Keratinocyte (primary cell): Measurements from ENCODE around the gene SCYGR4. TPM values are rescaled to one million over a fixed set of nuclear protein-coding genes. Genes with fewer than 3 reads are reported as not detected.
"Not testable (repeated sequence)": the region's sequence is repeated elsewhere in the genome, so short reads cannot be mapped to it uniquely, and the experiment has no call there.

Experiments
- DNase-seq: peaks from one replicate; pipeline ENCODE4 v3.0.0-alpha.2; 2011; ENCODE audit warnings: low read depth, missing footprints, low spot score
- FAIRE-seq: peaks from 2 replicates; lab custom pipeline; 2011; peaks lifted over from hg19 to GRCh38; lab: Jason Lieb, UNC
- H2AFZ ChIP-seq: 2 replicates; pipeline ENCODE4 v1.6.0; 2012; ENCODE audit warnings: low read length, control low read depth, inconsistent platforms; ENCODE audit not compliant: control insufficient read depth
- H3K27ac ChIP-seq: 2 replicates; pipeline ENCODE4 v1.5.1; 2011; ENCODE audit warnings: low read length; ENCODE audit not compliant: control insufficient read depth, insufficient read depth
- H3K27me3 ChIP-seq: 3 replicates; pipeline ENCODE4 v1.6.0; 2011; ENCODE audit warnings: low read length; ENCODE audit not compliant: control insufficient read depth, insufficient read depth; ENCODE audit errors: extremely low read depth
- H3K36me3 ChIP-seq, 2 experiments: 2 replicates in 1 of 2; 3 replicates in 1 of 2; pipeline ENCODE4 v1.5.1; 2011; ENCODE audit warnings: low read length in 2 of 2, mild to moderate bottlenecking in 1 of 2; ENCODE audit not compliant: control insufficient read depth in 2 of 2, insufficient read depth in 2 of 2; ENCODE audit errors: extremely low read depth in 1 of 2
- H3K4me1 ChIP-seq: 3 replicates; pipeline ENCODE4 v1.5.1; 2011; ENCODE audit warnings: low read length; ENCODE audit not compliant: control insufficient read depth, insufficient read depth; ENCODE audit errors: extremely low read depth
- H3K4me2 ChIP-seq: 3 replicates; pipeline ENCODE4 v1.6.0; 2011; ENCODE audit warnings: low read depth, low read length; ENCODE audit not compliant: control insufficient read depth, insufficient read depth; ENCODE audit errors: extremely low read depth
- H3K4me3 ChIP-seq, 3 experiments: fragments of 200-600 bp in 1 of 3; sonication (generic) in 1 of 3; 2 replicates in 2 of 3; 3 replicates in 1 of 3; pipeline ENCODE4 v1.5.1; 2011 to 2016; ENCODE audit warnings: low read length in 3 of 3, mild to moderate bottlenecking in 3 of 3, control low read depth in 2 of 3, inconsistent platforms in 1 of 3, low read depth in 1 of 3, mixed read lengths in 1 of 3, mixed run types in 1 of 3, moderate library complexity in 1 of 3; ENCODE audit not compliant: control insufficient read depth in 2 of 3, insufficient read depth in 2 of 3; ENCODE audit errors: extremely low read depth in 1 of 3
- H3K79me2 ChIP-seq: 2 replicates; pipeline ENCODE4 v1.6.0; 2012; ENCODE audit warnings: low read length; ENCODE audit not compliant: control insufficient read depth, insufficient read depth
- H3K9ac ChIP-seq: 3 replicates; pipeline ENCODE4 v1.6.0; 2011; ENCODE audit warnings: low read length; ENCODE audit not compliant: control insufficient read depth, insufficient read depth; ENCODE audit errors: extremely low read depth
- H3K9me1 ChIP-seq: 3 replicates; pipeline ENCODE4 v1.6.0; 2011; ENCODE audit warnings: low read length; ENCODE audit not compliant: control insufficient read depth, insufficient read depth; ENCODE audit errors: extremely low read depth
- H3K9me3 ChIP-seq: 2 replicates; pipeline ENCODE4 v1.5.1; 2012; ENCODE audit warnings: low read depth, low read length; ENCODE audit not compliant: control insufficient read depth
- H4K20me1 ChIP-seq: 3 replicates; pipeline ENCODE4 v1.6.0; 2011; ENCODE audit warnings: low read length; ENCODE audit not compliant: control insufficient read depth, insufficient read depth; ENCODE audit errors: extremely low read depth
- CTCF ChIP-seq, 3 experiments: IDR thresholded peaks in 1 of 3; conservative IDR thresholded peaks in 1 of 3; optimal IDR thresholded peaks in 1 of 3; 2 replicates in 2 of 3; 3 replicates in 1 of 3; pipeline versions ENCODE3 to v1.5.1; 2011; ENCODE audit warnings: low read length in 3 of 3, mild to moderate bottlenecking in 3 of 3, moderate library complexity in 2 of 3, control low read depth in 1 of 3, inconsistent platforms in 1 of 3; ENCODE audit not compliant: insufficient read depth in 2 of 3; ENCODE audit errors: extremely low read depth in 1 of 3
- EZH2 ChIP-seq: IDR thresholded peaks from one replicate; pipeline ENCODE4 v1.6.1; 2012; ENCODE audit warnings: inconsistent platforms, mild to moderate bottlenecking, low read length, moderate library complexity
- dilution Hi-C: fragments of 300-500 bp; cut with MboI; formaldehyde crosslinking; loops from one replicate; pipeline ENCODE4 v1.7.0; 2020; ENCODE audit warnings: low sequenced_read_pairs; ENCODE audit not compliant: extremely low pct_ligation_motif_present
- polyA plus RNA-seq, 5 experiments: library from polyadenylated mRNA; depleted of rRNA in 3 of 5; stranded (reverse) in 3 of 5; stranded (forward) in 1 of 5; unstranded in 1 of 5; fragments of >200 nt; gene quantifications; 1 replicate in 1 of 5; 2 replicates in 3 of 5; 3 replicates in 1 of 5; pipeline versions ENCODE4 v1.2.1 to v1.2.3, GENCODE V29; 2011 to 2012; ENCODE audit warnings: missing spikeins in 2 of 5, low read depth in 1 of 5, low replicate concordance in 1 of 5

The SCYGR4 gene
- polyA plus RNA-seq, 1 donor (not counting 4 experiments of a cell fraction or from before 2014, with no cell fraction given): not detected

GRCh38 chr2:227661827-227662226 is 44.5 kb downstream of the SCYGR4 start:
- Histone ChIP-seq H3K9me1 (no peaks in the 10 kb centered on the region), H3K36me3 (no peaks in the 10 kb centered on the region), H3K79me2 (no peaks in the 10 kb centered on the region), H2AFZ (no peak overlapping the region), H3K4me1 (no peaks in the 10 kb centered on the region), H4K20me1 (no peaks in the 10 kb centered on the region), H3K9me3 (no peaks in the 10 kb centered on the region), H3K27ac (no peak overlapping the region), H3K9ac (no peak overlapping the region), H3K27me3 (no peaks in the 10 kb centered on the region), H3K4me2 (no peak overlapping the region), H3K4me3 (no peak overlapping the region)
- DNase-seq: no peak
- no peak for TF ChIP-seq CTCF (optimal IDR thresholded peaks at IDR 0.05 in 1 of 3, IDR thresholded peaks at IDR 0.05 in 1 of 3, conservative IDR thresholded peaks at IDR 0.05 in 1 of 3; ENCODE audit: extremely low read depth in 1 of 3, insufficient read depth in 2 of 3, low read length in 3 of 3)
- dilution Hi-C loops: no loop called here
- FAIRE-seq: no peak

- Histone ChIP-seq H3K36me3 (no peaks in the 10 kb centered on the region), H2AFZ (no peak overlapping the region), H4K20me1 (no peaks in the 10 kb centered on the region), H3K27ac (no peak overlapping the region), H3K79me2 (no peaks in the 10 kb centered on the region), H3K9ac (no peak overlapping the region), H3K9me3 (no peaks in the 10 kb centered on the region), H3K9me1 (no peaks in the 10 kb centered on the region), H3K27me3 (no peaks in the 10 kb centered on the region), H3K4me2 (no peak overlapping the region), H3K4me3 (no peak overlapping the region), H3K4me1 (no peaks in the 10 kb centered on the region)
- FAIRE-seq (no peak), DNase-seq (no peak)
- no peak for TF ChIP-seq EZH2
- no peak for TF ChIP-seq CTCF (optimal IDR thresholded peaks at IDR 0.05 in 1 of 3, IDR thresholded peaks at IDR 0.05 in 1 of 3, conservative IDR thresholded peaks at IDR 0.05 in 1 of 3; ENCODE audit: extremely low read depth in 1 of 3, insufficient read depth in 2 of 3, low read length in 3 of 3)
- dilution Hi-C loops: no loop called here
These were observed 48.1 kb downstream of the SCYGR4 start for GRCh38 chr2:227665189-227665940.

- H3K9me1 ChIP-seq, H3K9me3 ChIP-seq, H3K9ac ChIP-seq, H3K27me3 ChIP-seq, H2AFZ ChIP-seq, H3K27ac ChIP-seq, FAIRE-seq, H3K4me2 ChIP-seq, H3K79me2 ChIP-seq, H3K36me3 ChIP-seq, H3K4me1 ChIP-seq, DNase-seq, dilution Hi-C loops, H4K20me1 ChIP-seq, H3K4me3 ChIP-seq: not testable (repeated sequence)
These were observed 49.4 kb downstream of the SCYGR4 start, which contains the start of gene SCYGR5 for GRCh38 chr2:227666631-227667170. Gene SCYGR5, plus strand, starts transcription at chr2:227666804. Its CDS starts 0 bp downstream, at chr2:227666804.
